IPS DF 6.9 (cell line): ENCODE results near the gene CTNNAL1.

Experiments used
- DNase-seq: peaks from one replicate; pipeline ENCODE4 v3.0.0-alpha.2; 2013; ENCODE audit warnings: low read depth, low spot score
- H3K27ac ChIP-seq: one replicate; pipeline ENCODE4 v1.5.1; 2013; ENCODE audit warnings: low read length, control low read depth
- H3K27me3 ChIP-seq: 2 replicates; pipeline ENCODE4 v1.6.1; 2013; ENCODE audit warnings: mild to moderate bottlenecking, low read length; ENCODE audit not compliant: control insufficient read depth, insufficient read depth
- H3K36me3 ChIP-seq: 2 replicates; pipeline ENCODE4 v1.6.1; 2013; ENCODE audit warnings: low read length; ENCODE audit not compliant: control insufficient read depth, insufficient read depth
- H3K4me1 ChIP-seq: 2 replicates; pipeline ENCODE4 v1.6.1; 2013; ENCODE audit warnings: low read length; ENCODE audit not compliant: control insufficient read depth, insufficient read depth
- H3K4me3 ChIP-seq: 2 replicates; pipeline ENCODE4 v1.5.1; 2013; ENCODE audit warnings: mild to moderate bottlenecking, low read length
- H3K9me3 ChIP-seq: 2 replicates; pipeline ENCODE4 v1.6.1; 2013; ENCODE audit warnings: low read length, inconsistent platforms; ENCODE audit not compliant: control insufficient read depth, insufficient read depth
- WGBS: extraction: QIAGEN DNeasy Blood & Tissue Kit; methylation state at CpG from one replicate; pipeline ENCODE4 v1.1.7; 2013; ENCODE audit warnings: mixed read lengths, missing lambda C conversion rate; ENCODE audit not compliant: insufficient read length, insufficient coverage; 5-methylcytosine and 5-hydroxymethylcytosine counted together

CTNNAL1 gene

GRCh38 chr9:109043578-109043977, 30.3 kb upstream of the CTNNAL1 start:
- H3K36me3 ChIP-seq = peaks cover 2% of the 10 kb centered on the region; the same call in 1 of the 2 replicates
- WGBS = no CpG with 5 or more reads among the region's 4 CpGs
- H3K27me3 ChIP-seq = no peaks in the 10 kb centered on the region
- H3K4me3 ChIP-seq = no peak overlapping the region
- H3K27ac ChIP-seq = no peak overlapping the region
- no peaks in the 10 kb centered on the region for H3K4me1 ChIP-seq
- H3K9me3 ChIP-seq = no peaks in the 10 kb centered on the region
- DNase-seq = no peak

- no peaks in the 10 kb centered on the region for H3K4me1 ChIP-seq
- peaks cover 2% of the 10 kb centered on the region; the same call in 1 of the 2 replicates for H3K36me3 ChIP-seq
- H3K27me3 ChIP-seq = no peaks in the 10 kb centered on the region; the same call in 1 of the 2 replicates
- H3K4me3 ChIP-seq = no peak overlapping the region
- no peak for DNase-seq
- no peaks in the 10 kb centered on the region for H3K9me3 ChIP-seq
- H3K27ac ChIP-seq = no peak overlapping the region
- WGBS = no CpG with 5 or more reads among the region's 4 CpGs
Measured at GRCh38 chr9:109040571-109040970, 27.3 kb upstream of the CTNNAL1 start.

DNA sequence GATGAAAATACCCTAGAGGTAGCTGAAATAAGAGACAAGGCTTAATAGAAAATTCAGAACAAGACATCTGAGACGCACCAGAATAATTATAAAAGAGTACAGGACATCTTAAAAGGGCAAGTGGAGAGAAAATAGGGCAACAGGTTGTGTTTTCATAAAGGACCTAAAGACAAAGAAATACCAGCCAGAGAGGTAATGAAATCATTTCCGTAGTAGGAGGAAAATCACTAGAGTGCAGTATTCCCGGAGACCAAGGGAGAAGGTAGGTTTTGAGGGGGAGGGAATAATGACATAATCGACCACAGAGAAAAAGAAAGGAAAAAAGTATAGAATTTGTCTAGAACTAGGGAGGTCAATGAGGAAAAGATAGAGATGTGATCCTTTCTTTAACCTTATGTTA, 26.2 kb upstream of the CTNNAL1 start:
- H3K27ac ChIP-seq = no peak overlapping the region
- H3K4me3 ChIP-seq = no peak overlapping the region
- WGBS = no CpG with 5 or more reads among the region's 4 CpGs
- H3K27me3 ChIP-seq = no peaks in the 10 kb centered on the region; the same call in 1 of the 2 replicates
- DNase-seq = no peak
- no peaks in the 10 kb centered on the region for H3K9me3 ChIP-seq
- no peaks in the 10 kb centered on the region for H3K4me1 ChIP-seq
- H3K36me3 ChIP-seq = no peaks in the 10 kb centered on the region; the same call in 1 of the 2 replicates

- H3K4me1 ChIP-seq = no peaks in the 10 kb centered on the region
- no peaks in the 10 kb centered on the region for H3K9me3 ChIP-seq
- H3K4me3 ChIP-seq = no peak overlapping the region
- no CpG with 5 or more reads among the region's 4 CpGs for WGBS
- DNase-seq = no peak
- peaks cover 2% of the 10 kb centered on the region; the same call in 1 of the 2 replicates for H3K36me3 ChIP-seq
- H3K27me3 ChIP-seq = no peaks in the 10 kb centered on the region; the same call in 1 of the 2 replicates
- no peak overlapping the region for H3K27ac ChIP-seq
Measured at GRCh38 chr9:109037946-109038715, 24.8 kb upstream of the CTNNAL1 start.

DNA sequence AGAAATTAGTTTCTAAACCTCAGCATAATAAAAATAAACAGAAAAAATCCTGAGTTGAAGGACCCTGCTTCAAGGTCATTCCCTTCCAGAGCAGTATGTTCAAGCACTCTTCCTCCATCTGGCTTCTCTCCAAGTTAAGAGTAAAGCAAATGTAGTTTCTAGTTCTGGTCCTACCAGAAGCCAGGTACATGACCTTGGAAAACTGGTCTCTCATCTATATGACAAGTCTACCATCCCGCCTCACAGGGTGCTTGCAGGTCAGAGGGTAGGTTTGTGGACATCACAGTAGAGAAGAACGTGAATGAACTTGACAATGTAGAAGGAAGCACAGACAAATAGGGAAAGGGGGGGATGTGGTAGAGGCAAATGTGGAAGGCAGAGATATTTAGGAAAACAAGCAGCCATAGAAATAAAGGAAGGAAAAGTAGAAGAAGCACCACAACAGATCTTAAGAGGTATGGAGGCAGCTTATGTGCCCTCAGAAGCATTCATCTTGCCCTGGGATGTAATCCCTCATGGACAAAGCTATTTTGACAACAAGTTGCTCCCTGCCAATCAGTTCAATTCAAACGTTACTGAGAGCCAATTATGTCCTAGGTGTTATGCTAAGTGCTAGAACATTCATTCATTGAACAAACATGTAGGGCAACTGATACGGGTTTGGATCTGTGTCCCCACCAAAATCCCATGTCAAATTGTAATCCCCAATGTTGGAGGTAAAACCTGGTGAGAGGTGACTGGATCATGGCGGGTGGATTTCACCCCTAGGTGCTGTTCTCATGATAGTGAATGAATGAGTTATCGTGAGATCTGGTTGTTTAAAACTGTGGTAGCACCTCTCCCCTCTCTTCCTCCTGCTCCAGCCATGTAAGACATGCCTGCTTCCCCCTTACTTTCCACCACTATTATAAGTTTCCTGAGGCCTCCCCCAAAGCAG, 23.7 kb upstream of the CTNNAL1 start:
- no peak for DNase-seq
- H3K9me3 ChIP-seq = no peaks in the 10 kb centered on the region
- H3K27ac ChIP-seq = no peak overlapping the region
- no peaks in the 10 kb centered on the region for H3K4me1 ChIP-seq
- H3K4me3 ChIP-seq = no peak overlapping the region
- H3K36me3 ChIP-seq = peaks cover 2% of the 10 kb centered on the region; the same call in 1 of the 2 replicates
- WGBS = no CpG with 5 or more reads among the region's 6 CpGs
- H3K27me3 ChIP-seq = no peaks in the 10 kb centered on the region; the same call in 1 of the 2 replicates

- WGBS = no CpG with 5 or more reads among the region's 2 CpGs
- Histone ChIP-seq H3K27me3 (no peaks in the 10 kb centered on the region; the same call in 1 of the 2 replicates), H3K36me3 (peaks cover 2% of the 10 kb centered on the region; the same call in 1 of the 2 replicates), H3K4me3 (no peak overlapping the region), H3K9me3 (no peaks in the 10 kb centered on the region), H3K4me1 (no peaks in the 10 kb centered on the region), H3K27ac (no peak overlapping the region)
- no peak for DNase-seq
Measured at GRCh38 chr9:109035684-109036423, 22.6 kb upstream of the CTNNAL1 start.

DNA sequence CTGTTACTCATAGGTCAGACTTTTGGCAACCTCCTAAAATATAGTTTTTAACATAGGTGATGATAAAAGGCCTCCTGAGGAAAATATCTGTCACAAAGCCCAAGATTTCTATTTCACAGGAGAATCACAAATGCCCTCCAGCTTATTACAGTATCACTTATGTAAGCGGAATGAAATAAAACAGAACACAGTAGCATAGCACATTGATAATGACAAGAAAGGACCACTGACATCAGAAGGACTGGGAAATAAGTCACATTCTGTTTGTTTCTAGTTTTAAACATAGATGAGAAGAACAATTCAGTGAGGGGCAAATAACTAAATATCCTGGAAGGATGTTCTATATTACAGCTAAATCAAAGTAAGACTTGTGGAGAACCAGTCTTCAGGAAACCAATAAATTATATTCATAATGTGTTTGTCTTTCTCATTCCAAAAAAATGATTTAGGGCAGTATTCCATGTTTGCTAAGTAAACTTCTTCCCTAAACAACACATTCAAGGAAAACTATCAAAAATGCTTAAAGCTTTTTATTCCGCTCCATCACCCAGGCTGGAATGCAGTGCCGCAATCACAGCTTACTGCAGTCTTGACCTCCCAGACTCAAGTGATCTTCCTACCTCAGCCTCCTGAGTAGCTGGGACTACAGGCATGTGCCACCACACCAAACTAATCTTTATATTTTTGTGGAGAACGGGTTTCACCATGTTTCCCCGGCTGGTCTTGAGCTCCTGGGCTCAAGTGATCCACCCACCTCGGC, 20.8 kb upstream of the CTNNAL1 start:
- H3K4me1 ChIP-seq = no peaks in the 10 kb centered on the region
- no peak overlapping the region for H3K4me3 ChIP-seq
- H3K27me3 ChIP-seq = no peaks in the 10 kb centered on the region; the same call in 1 of the 2 replicates
- H3K36me3 ChIP-seq = peaks cover 2% of the 10 kb centered on the region; the same call in 1 of the 2 replicates
- WGBS = no CpG with 5 or more reads among the region's 6 CpGs
- no peaks in the 10 kb centered on the region for H3K9me3 ChIP-seq
- no peak for DNase-seq
- no peak overlapping the region for H3K27ac ChIP-seq

DNA sequence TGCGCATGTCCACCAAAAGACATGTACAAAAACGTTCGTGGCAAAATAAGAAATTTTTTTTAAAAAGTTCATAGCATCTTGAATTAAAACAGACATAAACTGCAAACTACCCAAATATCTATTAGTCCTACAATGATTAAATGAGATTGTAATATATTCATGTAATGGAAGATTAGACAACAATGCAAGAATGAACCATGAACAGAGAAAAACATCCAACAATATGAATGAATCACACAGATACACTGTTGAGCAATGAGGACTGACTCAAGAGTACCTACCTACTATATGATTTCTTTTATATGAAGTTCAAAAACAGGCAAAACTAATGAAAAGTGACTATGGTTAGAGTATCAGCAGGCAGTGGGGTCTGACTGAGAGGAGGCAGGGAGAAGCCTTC, 17.9 kb upstream of the CTNNAL1 start:
- Histone ChIP-seq H3K4me1 (no peaks in the 10 kb centered on the region), H3K9me3 (no peaks in the 10 kb centered on the region), H3K4me3 (no peak overlapping the region), H3K36me3 (peaks cover 2% of the 10 kb centered on the region; the same call in 1 of the 2 replicates), H3K27me3 (no peaks in the 10 kb centered on the region; the same call in 1 of the 2 replicates), H3K27ac (no peak overlapping the region)
- no peak for DNase-seq
- WGBS = no CpG with 5 or more reads among the region's 3 CpGs

DNA sequence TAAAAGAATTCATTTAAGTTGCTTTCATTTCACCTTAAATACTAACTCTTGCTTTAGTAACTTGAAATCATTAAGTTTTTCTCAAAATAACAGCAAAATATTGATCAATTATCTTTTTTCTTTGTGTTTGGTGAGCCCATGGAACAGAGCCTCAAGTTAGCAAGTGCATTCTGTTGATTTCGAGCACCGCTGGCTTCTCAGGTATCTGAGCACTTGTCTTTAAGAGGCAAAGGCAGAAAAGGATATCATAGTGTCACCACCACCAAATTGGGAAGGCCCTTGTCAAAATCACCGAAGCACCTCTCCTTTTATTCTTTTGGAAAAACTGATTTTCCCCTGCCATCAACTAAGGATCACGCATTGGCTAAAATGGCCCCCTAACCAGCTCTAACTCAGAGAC, 17.1 kb upstream of the CTNNAL1 start:
- H3K9me3 ChIP-seq = no peaks in the 10 kb centered on the region
- peaks cover 2% of the 10 kb centered on the region; the same call in 1 of the 2 replicates for H3K36me3 ChIP-seq
- DNase-seq = no peak
- H3K27ac ChIP-seq = no peak overlapping the region
- H3K4me3 ChIP-seq = no peak overlapping the region
- no peaks in the 10 kb centered on the region for H3K4me1 ChIP-seq
- WGBS = no CpG with 5 or more reads among the region's 4 CpGs
- no peaks in the 10 kb centered on the region for H3K27me3 ChIP-seq
